Mesodermal cell (in vitro differentiated cells): ENCODE data around the gene TOE1.
"Not testable (repeated sequence)": the region's sequence is repeated elsewhere in the genome, so short reads cannot be mapped to it uniquely, and the experiment has no call there.

Experiments
- H3K27ac ChIP-seq: 2 replicates; pipeline ENCODE4 v1.7.0; 2013; ENCODE audit warnings: mild to moderate bottlenecking, low read depth, low read length, moderate library complexity; ENCODE audit not compliant: severe bottlenecking
- H3K36me3 ChIP-seq: 2 replicates; pipeline ENCODE4 v1.7.1; 2013; ENCODE audit warnings: mild to moderate bottlenecking, low read length, moderate library complexity; ENCODE audit not compliant: control insufficient read depth, insufficient read depth
- H3K4me1 ChIP-seq: one replicate; pipeline ENCODE4 v1.7.1; 2013; ENCODE audit warnings: mild to moderate bottlenecking, low read length; ENCODE audit not compliant: insufficient read depth, control insufficient read depth, poor library complexity, severe bottlenecking
- H3K4me3 ChIP-seq: 2 replicates; pipeline ENCODE4 v1.7.0; 2013; ENCODE audit warnings: low read length, control low read depth, mild to moderate bottlenecking; ENCODE audit not compliant: insufficient read depth, poor library complexity, severe bottlenecking; ENCODE audit errors: extremely low read depth
- H3K9me3 ChIP-seq: 2 replicates; pipeline ENCODE4 v1.7.1; 2013; ENCODE audit warnings: mild to moderate bottlenecking, low read length, moderate library complexity; ENCODE audit not compliant: control insufficient read depth
- WGBS, 2 experiments: methylation state at CpG; one replicate each; pipeline ENCODE4 v1.1.5; 2013; ENCODE audit warnings: missing lambda C conversion rate in 2 of 2; ENCODE audit not compliant: insufficient coverage in 2 of 2; 5-methylcytosine and 5-hydroxymethylcytosine counted together

TOE1 gene

GRCh38 chr1:45356186-45356585 lies 16.2 kb downstream of the TOE1 start:
- H3K4me3 ChIP-seq, result no peak overlapping the region
- 71 to 77% methylated on average over 3 to 4 of the region's 4 CpGs for whole genome bisulfite sequencing, 2 experiments
- H3K27ac ChIP-seq, result no peak overlapping the region
- H3K9me3 ChIP-seq, result no peaks in the 10 kb centered on the region
- no peaks in the 10 kb centered on the region for H3K36me3 ChIP-seq
- H3K4me1 ChIP-seq, result no peaks in the 10 kb centered on the region

DNA sequence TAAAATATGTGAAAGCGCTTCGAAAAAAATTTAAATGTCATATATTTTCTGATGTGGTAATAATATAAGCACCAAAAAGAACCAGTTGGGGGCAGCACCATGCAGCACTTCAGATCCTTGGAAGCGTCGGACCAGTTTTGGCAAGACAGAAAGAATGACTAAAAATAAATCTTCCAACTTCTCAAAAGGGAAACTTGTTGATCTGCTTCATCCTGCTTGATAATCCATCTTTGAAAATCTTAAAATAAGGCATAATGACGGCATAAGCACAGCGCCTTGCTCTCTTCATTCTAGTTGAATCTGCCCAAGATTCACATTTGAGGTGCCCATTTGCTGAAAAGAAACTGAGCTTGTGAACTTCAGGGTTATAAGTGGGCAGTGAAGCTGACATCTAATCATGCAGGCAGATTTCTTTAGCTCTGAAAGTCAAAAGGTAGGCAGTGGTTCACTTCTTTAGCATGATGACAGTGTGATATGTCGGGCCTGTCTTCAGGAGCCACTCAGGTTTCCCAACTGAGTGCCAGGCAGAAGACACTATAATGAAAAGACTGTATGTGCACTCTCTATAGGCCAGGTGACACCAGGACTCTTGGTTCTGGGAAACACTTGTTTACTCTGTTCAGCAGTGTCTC lies 20.0 kb downstream of the TOE1 start:
- Histone ChIP-seq H3K9me3 (no peaks in the 10 kb centered on the region), H3K4me3 (no peak overlapping the region), H3K27ac (no peak overlapping the region), H3K36me3 (no peaks in the 10 kb centered on the region), H3K4me1 (no peaks in the 10 kb centered on the region)
- WGBS, 2 experiments, result 57 to 58% methylated on average over 5 of the region's 7 CpGs

DNA sequence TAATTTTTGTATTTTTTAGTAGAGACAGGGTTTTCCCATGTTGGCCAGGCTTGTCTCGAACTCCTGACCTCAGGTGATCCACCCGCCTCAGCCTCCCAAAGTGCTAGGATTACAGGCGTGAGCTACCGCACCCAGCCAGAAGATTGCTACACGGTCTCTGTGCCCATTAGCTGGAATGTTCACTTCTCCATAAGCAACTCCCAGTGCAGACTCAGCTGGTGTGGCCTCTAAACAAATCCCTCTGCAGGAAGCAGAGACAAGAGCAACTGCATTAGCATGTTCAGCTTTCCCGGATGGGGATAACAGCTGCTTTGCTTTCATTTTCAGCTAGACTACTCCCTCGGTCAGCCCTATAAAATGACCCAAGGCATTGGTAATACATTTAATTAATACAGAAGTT lies 21.0 kb downstream of the TOE1 start:
- H3K9me3 ChIP-seq, H3K4me1 ChIP-seq, H3K4me3 ChIP-seq, H3K36me3 ChIP-seq, H3K27ac ChIP-seq: not testable (repeated sequence)
- 64 to 70% methylated on average over 4 to 5 of the region's 7 CpGs for WGBS, 2 experiments

DNA sequence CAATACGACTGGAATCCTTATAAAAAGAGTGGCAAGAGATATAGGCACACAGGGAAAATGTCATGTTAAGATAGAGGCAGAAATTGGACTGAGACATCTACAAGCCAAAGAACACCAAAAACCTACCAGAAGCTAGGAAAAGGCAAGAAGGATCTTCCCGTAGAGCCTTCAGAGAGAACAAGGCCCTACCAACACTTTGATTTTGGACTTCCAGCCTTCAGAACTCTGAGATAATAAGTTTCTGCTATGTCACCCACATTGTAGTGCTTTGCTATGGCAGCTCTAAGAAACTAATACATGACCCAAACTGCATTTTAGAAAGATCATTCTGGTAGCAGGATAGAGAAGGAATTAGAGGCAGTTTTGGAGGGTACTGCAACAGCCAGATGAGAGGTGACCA lies 24.3 kb downstream of the TOE1 start:
- H3K9me3 ChIP-seq, result no peaks in the 10 kb centered on the region
- H3K27ac ChIP-seq, result no peak overlapping the region
- H3K36me3 ChIP-seq, result no peaks in the 10 kb centered on the region
- H3K4me1 ChIP-seq, result no peaks in the 10 kb centered on the region
- WGBS, 2 experiments, result 95 to 100% methylated on average over 1 to 2 of the region's 2 CpGs
- no peak overlapping the region for H3K4me3 ChIP-seq

- Histone ChIP-seq H3K4me1 (no peaks in the 10 kb centered on the region), H3K27ac (no peak overlapping the region), H3K36me3 (no peaks in the 10 kb centered on the region), H3K4me3 (no peak overlapping the region), H3K9me3 (no peaks in the 10 kb centered on the region)
- WGBS, 2 experiments, result 79 to 86% methylated on average over 4 to 5 of the region's 6 CpGs
Observed at GRCh38 chr1:45365051-45365450, 25.1 kb downstream of the TOE1 start.

DNA sequence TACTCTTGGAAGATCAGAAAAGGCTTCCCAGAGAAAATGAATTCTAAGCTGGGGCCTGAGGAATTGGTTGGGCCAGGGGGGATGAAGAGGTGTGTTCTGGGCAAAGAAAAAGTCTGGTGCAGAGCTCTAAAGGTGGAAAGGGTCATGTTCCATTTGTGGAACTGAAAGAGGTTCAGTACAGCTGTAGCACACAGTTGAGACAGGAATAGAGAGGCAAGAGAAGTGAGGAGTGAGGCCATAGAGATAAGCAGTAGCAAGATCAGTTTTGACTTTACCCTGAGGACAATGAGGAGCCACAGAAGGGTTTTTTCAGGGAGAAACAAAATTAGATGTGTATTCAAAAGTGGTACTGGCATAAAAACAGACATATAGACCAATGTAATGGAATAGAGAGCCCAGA lies 30.6 kb downstream of the TOE1 start:
- H3K4me3 ChIP-seq, result no peak overlapping the region
- no peaks in the 10 kb centered on the region for H3K36me3 ChIP-seq
- H3K27ac ChIP-seq, result no peak overlapping the region
- H3K4me1 ChIP-seq, result no peaks in the 10 kb centered on the region
- no peaks in the 10 kb centered on the region for H3K9me3 ChIP-seq

DNA sequence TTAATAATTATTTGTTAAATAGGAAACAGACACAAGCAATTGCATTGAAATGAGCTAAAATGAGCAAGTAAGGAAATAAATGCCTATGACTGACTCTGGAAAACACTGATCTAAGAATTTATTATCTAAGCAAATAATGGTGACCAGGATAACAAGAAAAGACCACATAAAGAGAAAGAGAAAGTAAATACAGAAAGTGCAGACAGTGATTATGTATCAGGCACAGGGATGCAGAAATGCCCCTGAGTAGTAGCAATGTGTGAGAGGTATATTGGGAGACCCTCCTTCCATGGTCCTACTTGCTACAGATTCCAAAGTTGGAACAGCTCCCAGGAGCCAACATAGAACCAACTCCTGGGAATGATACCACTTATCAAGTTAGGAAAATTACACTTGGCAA lies 33.6 kb downstream of the TOE1 start:
- H3K27ac ChIP-seq, result no peak overlapping the region
- no peak overlapping the region for H3K4me3 ChIP-seq
- no peaks in the 10 kb centered on the region for H3K4me1 ChIP-seq
- no peaks in the 10 kb centered on the region for H3K9me3 ChIP-seq
- H3K36me3 ChIP-seq, result no peaks in the 10 kb centered on the region

GRCh38 chr1:45375104-45376090 lies 35.4 kb downstream of the TOE1 start:
- Histone ChIP-seq H3K27ac (no peak overlapping the region), H3K36me3 (no peaks in the 10 kb centered on the region), H3K9me3 (no peaks in the 10 kb centered on the region), H3K4me3 (no peak overlapping the region), H3K4me1 (no peaks in the 10 kb centered on the region)
- 66 to 100% methylated on average over 1 to 3 of the region's 3 CpGs for WGBS, 2 experiments

DNA sequence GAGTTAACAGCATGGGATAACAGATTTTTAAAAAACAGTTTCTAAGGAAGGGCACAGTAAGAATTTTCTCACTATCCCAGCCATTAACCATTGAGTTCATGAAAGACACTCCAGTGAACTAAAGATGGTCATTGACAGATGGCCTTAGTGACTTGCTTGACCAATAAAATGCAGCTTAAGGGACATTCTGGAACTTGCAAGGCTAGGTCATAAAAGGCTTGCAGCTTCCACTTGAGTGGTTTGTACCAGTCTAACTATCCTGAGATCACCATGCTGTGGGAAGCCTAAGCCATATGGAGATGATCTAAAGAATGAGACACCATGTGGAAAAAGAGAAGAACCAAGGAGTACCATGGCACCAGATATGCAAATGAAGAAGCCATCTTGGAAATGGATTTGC lies 38.2 kb downstream of the TOE1 start:
- no peaks in the 10 kb centered on the region for H3K4me1 ChIP-seq
- H3K4me3 ChIP-seq, result no peak overlapping the region
- no peak overlapping the region for H3K27ac ChIP-seq
- no peaks in the 10 kb centered on the region for H3K36me3 ChIP-seq
- H3K9me3 ChIP-seq, result no peaks in the 10 kb centered on the region

- no peak overlapping the region for H3K27ac ChIP-seq
- H3K4me1 ChIP-seq, result no peaks in the 10 kb centered on the region
- no peaks in the 10 kb centered on the region for H3K9me3 ChIP-seq
- 92 to 100% methylated on average over 2 to 3 of the region's 6 CpGs for WGBS, 2 experiments
- H3K4me3 ChIP-seq, result no peak overlapping the region
- no peaks in the 10 kb centered on the region for H3K36me3 ChIP-seq
Observed at GRCh38 chr1:45379524-45379923, 39.6 kb downstream of the TOE1 start.

DNA sequence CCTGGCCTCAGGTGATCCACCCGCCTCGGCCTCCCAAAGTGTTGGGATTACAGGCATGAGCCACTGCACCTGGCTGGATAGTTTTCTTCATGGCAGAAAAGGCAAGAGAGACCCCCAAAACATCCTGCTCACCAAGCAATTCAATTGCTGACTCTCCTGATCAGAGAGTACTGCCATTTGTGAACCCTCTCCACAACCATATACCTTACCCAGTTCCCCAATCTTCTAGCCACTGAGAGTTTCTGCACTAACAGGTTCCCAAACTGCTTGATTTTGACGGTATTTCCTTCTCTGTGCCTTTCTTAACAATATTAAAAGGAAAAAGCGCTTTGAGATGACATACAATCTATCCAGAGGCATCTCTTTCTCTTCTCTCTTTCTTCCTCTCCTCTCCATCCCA lies 40.2 kb downstream of the TOE1 start:
- Histone ChIP-seq H3K4me3 (no peak overlapping the region), H3K4me1 (no peaks in the 10 kb centered on the region), H3K9me3 (no peaks in the 10 kb centered on the region), H3K27ac (no peak overlapping the region), H3K36me3 (no peaks in the 10 kb centered on the region)
- 76 to 100% methylated on average over 3 of the region's 4 CpGs for WGBS, 2 experiments
